HG03469 (cell line): Measurements from ENCODE around the gene MCAM.

ENCODE experiments used
- ATAC-seq: cut with Tn5 transposase; IDR thresholded peaks from one replicate; pipeline ENCODE4 v1.9.1; 2021; ENCODE audit warnings: mild to moderate bottlenecking, moderate library complexity, moderate number of reproducible peaks; ENCODE audit not compliant: unreplicated experiment

MCAM gene, protein sequence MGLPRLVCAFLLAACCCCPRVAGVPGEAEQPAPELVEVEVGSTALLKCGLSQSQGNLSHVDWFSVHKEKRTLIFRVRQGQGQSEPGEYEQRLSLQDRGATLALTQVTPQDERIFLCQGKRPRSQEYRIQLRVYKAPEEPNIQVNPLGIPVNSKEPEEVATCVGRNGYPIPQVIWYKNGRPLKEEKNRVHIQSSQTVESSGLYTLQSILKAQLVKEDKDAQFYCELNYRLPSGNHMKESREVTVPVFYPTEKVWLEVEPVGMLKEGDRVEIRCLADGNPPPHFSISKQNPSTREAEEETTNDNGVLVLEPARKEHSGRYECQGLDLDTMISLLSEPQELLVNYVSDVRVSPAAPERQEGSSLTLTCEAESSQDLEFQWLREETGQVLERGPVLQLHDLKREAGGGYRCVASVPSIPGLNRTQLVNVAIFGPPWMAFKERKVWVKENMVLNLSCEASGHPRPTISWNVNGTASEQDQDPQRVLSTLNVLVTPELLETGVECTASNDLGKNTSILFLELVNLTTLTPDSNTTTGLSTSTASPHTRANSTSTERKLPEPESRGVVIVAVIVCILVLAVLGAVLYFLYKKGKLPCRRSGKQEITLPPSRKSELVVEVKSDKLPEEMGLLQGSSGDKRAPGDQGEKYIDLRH

DNA sequence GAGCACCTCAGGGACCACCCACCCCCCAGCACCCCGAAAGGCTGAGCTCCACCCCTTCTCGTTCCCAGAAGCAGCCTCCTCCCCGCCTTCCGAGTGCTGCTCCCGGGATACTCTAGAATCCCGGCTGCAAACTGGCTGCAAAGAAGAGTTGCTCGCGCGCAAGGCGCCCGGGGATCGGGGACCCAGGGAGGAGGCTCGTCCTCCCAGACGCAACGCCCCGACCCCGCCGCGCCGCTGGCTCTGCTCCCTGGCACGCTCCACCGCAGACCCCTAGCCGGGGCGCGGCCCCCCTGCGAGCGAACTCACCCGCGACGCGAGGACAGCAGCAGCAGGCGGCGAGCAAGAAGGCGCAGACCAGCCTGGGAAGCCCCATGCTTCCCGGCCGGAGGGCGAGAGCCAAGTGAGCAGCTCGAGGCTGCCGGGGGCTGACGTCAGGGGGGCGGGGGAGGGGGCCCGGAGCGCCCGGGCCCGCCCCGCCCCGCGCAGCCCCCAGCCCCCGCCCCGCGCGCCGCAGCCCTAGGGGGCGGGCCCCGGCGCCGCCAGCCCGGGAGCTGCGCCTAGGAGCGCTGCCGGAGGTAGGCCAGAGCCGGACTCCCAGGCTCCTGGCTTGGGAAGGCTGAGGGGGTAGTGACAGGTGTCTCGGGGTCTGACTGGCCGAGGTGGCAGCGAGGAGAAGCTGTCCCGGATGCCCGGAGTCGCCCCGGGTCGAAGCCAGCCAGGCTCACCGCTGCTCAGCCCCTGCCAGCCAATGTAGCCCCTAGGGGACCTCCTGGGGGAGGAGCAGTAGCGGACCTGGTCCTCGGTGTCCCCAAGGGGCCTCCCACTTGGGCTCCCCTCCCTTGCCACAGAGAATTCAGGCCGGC, at the start of gene MCAM:
Gene MCAM, minus strand, starts transcription at position 402 of the 863 bp plus-strand sequence. Its CDS starts 29 bp downstream, at position 373.
- ATAC-seq = no peak

DNA sequence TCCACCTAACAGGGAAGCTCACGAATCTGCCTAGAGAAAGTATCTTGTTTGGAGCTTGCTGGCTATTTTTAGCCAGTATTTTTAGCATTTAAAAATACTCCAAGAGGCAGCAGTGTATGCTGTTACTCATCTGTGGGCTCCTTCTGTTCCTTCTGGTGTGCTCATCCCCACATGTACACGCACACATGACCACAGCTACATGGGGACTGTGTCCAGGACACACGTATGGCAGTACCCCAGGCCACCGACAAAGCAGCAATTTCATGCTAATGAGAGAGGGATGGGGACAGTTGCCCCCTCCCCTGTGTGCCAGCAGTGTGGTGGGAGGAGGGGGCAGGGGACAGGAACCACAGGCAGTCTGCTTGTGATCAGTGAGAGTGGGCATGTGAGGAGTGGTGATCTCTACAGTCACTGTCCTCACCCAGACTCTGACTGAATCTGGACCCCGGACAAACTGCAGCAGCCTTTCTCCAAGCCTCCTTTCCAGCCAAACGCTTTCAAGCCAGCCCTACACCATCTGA, 48.2 kb upstream of the MCAM start:
- ATAC-seq = no peak

DNA sequence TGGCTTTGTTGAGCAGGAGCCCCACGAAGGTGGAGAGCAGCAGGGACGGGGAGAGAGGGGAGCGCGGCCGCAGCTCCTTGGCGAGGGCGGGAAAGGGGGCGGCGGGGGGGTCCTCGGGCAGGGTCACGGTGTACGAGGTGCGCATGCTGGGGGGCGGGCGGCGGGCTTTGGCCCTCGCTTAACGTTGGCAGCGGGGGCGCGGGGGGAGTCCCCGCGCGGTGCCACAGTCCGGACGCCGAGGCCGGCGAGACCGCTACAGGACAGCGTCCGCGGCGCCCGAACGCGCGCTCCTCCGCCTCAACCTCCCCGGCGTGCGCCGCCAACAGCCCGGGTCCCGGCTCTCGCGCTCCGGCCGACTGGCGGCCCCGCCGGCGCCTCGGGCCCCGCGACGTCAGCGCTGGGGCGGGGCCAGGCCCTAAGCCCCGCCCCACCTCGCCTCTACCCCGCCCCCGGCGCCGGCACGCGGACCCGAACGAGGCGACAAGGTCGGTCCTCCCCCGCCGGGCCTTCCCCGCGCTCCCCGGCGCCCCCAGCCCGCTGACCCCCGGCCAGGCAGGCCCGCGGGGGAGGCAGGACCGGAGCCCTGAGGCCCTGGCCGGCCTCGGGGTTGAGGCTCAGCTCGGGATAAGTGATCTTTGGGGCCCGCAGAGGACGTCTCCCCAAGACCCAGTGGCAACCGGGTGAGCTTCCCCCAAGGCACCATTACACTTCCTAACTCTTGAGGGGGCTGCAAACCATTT, 47.1 kb upstream of the MCAM start:
- no peak for ATAC-seq

DNA sequence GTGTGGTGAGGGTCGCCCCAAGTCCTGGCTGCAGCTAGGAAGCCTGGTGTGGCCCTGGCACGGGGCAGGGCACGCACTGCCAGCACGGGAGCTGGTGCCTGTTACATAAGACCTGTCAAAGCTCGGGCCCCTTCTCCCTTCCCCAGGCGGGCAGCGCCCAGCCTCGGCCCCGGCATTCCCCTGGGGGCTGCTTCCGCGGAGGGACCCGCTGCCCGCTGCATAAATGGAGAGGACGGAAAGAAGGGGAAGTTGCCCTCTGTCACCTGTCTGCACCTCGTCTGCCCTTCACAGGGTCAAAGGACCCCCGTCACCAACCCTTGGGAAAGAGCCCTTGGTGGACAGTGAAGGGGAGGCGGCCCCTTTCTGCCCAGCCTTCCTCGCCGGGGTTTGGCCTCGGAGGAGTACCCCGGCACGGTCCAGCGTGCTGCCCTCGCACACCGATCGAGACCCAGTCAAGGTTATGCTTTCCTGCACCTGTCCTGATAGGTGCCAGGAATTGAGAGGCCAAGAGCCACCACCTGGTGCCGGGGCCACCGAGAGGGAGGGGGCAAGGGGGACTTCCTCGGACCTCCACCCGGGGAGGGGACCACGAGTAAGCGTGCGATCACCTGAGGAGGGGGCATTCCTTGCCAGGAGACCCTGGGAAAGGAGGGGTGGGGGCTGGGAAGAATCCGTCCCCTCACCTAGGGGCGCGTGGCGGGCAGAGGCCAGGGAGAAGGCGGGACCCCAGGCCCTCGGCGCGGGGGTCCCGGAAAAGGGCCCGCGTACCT, 46.3 kb upstream of the MCAM start:
- ATAC-seq = no peak

DNA sequence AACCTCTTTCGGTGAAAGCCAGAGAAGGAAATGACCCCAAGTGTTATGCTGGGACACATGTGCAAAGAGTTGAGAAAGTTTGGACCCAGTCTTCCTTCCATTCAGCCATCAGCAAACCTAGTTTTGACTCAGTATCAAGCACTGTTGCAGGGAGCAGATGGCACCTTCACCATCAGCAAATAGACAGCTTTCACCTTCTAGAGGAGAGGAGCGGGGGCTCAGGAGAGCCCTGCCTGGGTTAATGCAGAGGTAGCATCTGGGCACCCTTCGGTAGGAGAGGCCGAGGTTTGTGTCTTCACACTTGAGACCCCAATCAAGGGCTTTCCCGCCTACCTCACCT, 45.8 kb upstream of the MCAM start:
- no peak for ATAC-seq

DNA sequence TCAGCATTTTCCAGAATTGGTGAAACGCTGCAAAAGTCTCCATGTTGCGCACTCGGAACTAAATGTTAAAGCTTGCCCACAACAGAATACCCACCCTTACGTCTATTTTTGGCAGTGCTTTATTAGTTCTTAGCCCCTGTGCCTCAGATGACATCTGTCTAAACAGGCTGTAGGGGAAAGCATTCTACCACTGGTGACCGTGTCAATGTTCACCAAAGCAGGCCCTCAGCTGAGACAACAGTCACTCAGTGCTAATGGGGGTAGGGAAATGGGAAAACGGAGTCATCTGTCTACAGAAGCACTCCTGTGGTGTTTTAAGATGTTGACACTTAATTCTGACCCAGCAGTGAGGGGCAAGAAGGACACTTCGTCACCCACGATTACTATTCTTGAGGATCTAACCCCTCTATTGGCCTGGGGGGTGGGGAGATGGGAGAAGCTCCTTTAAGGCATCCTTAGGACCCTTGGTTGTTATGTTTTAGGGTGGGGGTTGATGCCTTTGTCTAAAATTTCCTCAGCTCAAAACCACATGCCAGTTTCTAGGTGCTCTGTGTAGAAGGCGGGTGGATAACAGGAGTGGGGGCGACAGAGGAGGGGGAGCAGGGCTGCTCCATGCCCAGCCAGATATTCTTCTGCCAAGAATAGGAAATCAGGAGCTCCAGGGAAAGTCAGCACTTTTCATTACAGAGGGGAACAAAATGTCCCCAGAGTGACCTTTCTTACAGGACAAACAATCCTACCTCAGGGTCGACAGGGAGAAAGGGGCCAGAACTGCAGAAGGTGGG, 45.2 kb upstream of the MCAM start:
- no peak for ATAC-seq

DNA sequence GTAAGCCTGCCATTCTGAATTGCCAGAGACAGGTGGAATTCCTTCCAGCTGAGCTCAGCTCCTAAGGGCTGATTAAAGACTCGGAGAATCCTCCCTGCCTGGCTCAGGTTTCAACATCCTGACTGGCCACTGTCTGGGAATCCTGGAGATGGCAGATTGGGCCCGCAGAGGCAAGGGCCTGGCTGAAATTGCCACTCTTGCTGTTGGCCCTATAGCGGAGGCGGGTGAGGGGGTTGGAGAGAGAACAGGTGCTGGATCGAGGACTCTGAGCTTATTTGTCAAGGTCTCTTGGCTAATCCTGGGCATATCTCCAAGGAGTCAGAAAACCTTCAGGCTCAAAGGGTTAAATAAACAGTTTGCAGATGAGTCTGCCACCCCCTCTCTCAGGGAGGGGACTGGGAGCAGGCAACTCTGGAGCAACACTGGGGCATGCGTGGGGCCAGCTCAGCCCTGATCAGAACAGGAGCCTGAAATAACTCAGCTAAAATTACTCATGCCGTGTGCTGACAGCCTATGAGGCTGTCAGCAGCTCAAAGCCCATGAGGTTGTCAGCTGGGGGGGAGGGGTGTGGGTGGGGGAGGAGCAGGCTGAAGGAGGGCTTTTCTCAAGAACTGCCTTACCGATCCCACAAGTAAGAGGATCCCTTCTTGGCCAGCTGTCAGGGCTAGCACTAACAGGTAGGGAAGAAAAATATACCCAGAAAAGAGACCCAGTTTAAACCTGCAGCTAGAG, 44.3 kb upstream of the MCAM start:
- ATAC-seq = no peak

DNA sequence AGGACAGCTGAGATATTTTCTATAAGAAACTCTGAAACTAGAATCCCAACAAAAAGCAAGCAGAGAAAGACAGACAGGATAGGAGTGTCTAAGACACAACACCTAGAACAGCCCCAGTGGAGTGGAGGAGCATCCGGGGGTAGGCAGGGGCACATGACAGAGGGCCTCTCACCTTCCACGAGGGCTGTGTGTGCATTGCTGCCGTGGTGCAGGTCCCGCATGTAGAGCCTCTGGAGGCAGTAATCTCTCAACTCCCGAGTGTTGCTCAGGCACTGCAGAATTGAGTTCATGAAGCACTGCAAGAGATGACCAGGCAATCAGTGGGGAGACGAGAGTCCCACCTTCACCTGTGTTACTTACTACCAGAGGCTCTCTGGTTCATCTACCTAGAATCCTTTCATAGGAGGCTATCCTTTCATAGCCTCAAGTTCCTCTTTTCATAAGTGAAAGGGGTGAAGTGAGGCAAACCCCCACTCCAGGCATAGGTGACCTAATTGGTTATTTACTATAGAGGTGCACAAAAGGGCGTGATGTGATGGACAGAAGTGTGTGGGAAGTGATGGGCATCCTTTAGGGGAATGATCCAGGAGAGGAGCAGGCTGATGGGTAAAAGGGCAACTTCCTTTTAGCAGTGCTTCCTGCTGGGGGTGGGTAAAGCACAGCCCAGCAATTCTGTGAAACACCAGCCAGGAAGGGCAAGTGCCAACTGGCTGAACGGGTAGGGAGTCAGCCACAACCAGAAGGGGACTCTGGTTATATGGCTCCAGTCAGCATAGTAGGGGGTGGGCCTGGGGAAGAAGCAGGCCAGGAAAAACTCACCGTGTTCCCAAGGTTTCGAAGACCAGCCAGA, 42.7 kb upstream of the MCAM start:
- no peak for ATAC-seq

DNA sequence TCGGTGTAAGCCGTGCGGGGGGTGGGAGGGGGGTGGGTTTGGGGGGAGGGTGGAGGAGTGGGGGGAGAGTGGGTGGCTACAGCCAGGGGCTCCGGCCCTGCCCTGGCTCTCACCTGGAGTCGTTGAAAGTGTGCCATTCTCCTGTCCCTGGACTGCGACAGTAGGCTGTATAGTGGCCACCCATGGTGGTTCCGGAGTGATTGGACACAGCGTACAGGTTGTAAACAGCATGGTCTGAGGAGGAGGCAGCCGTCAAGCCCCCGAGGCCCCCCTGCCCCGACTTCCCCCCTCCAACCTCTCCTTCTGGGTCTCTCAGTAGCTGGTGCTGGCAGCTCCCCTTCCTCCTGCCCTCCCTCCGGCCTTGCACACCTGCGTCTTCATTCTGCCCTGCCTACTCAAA, 40.1 kb upstream of the MCAM start:
- no peak for ATAC-seq

DNA sequence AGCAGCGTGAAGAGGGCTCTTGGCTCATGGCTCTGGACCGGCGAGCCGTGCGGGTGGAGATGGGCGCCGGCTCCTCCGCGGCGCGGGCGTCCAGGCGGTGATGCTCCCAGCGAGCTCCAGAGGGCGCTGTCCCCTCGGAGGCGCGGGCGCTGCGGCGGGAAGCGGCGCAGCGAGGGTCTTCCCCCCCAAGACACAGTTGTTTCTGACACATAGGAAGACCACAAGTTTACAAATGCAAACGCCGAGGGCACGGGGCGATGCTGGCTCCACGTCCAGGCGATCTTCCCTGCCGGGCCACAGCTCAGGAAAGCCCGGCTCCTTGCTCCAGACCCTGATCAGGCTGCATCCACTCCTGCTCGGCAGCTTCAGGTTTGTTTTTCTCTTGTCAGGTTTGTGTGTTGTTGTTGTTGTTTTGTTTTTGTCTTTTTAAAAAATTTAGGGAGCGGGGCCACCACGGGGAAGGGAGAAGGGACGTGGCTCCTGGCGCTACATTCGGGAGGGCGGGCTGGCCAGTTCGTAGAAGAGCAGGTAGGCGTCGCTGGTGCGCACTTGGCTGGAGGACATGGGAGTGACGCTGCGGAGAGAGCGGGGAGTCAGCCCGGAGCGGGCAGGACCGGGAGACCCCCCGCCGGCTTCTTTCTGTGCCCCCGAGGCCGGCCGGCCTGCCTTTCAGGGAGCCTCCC, 39.6 kb upstream of the MCAM start:
- ATAC-seq = no peak

DNA sequence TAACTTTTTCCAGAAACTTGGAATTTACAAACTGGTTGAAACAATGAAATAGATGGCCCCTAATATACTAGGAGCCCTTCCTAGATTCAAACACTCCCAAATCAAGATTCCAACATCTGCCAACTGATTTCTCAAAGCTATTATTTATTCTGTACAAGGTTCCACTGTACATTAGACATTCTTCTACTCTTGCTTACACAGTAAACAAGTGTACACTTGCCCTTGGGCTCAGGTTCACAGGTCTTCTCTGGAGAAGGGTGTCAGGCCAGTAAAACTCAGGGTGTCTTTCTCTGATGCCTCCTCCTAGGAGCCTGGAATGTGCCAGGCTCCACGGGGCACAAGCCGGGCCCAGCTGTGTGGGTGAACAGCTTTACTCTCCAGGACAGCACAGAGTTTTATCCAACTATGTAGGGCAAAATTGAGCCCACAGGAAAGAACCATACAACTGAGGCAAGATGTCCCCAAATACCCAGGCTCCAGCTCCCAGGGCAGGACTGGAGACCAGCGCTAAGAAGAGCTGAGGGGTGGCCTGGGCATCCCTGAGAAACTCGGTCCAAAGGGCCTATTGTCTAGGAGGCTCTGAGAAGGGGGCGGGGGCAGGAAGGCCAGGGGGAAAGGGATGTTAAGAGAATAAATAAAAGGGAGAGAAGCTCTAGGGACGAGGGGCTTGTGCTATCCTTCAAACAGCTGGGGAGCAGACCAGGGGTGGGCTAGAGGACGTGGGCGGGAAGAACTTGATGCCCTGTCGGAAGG, 38.3 kb upstream of the MCAM start:
- no peak for ATAC-seq

DNA sequence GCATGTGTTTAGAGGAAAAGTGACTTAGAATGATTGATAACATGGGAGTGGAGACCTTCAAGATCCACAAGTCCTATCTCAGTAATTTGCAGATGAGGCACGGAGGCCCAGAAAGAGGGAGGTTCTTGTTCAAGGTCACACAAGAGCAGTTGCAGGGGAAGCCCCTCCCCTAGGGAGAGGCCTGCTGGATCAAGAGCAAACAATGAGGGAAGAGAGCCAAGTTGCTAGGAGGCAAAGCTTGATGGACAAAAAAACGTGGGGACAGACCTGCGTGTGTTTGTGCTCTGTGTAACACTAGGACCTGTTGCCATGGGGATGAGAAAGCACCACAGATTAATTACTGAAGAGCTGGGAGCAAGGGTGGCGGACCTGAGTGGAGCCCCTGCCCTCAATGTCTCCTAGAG, 35.9 kb upstream of the MCAM start:
- no peak for ATAC-seq

DNA sequence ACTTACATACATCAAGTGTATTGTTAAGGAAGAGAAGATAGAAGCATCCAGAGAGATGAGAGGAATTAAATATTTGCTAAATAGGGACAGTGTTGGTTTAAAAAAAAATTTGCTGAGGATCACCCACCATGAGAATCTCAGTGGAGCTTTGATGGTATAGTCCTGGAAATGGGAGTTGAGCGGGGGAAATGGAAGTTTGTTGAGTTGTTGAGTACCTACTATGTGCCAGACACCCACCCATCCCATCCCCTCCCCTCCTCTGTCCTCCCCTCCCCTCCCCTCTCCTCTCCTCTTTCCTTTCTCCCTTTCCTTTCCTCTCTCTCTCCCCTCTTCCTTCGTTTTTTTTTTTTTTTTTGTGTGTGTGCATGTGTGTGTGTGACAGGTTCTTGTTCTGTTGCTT, 34.3 kb upstream of the MCAM start:
- ATAC-seq = no peak

DNA sequence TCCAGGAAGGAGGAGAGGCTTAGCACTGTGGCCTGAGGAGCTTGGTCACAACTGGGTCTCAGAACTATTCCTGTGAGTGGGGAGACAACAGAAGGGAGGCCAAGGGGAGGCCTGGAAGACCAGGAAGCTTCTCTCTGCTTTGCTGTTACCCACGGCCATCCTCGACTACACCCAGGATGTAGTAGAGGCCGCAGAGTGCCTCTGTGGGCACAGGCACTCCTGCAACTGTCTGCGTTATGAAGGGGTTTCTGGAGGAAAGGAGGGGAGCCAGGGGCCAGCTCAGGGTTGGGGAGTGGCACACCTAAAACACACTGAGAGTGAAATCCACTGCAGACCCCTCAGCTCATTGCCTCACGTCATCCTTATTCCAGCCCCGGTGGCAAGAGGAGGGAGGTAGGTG, 33.4 kb upstream of the MCAM start:
- no peak for ATAC-seq

DNA sequence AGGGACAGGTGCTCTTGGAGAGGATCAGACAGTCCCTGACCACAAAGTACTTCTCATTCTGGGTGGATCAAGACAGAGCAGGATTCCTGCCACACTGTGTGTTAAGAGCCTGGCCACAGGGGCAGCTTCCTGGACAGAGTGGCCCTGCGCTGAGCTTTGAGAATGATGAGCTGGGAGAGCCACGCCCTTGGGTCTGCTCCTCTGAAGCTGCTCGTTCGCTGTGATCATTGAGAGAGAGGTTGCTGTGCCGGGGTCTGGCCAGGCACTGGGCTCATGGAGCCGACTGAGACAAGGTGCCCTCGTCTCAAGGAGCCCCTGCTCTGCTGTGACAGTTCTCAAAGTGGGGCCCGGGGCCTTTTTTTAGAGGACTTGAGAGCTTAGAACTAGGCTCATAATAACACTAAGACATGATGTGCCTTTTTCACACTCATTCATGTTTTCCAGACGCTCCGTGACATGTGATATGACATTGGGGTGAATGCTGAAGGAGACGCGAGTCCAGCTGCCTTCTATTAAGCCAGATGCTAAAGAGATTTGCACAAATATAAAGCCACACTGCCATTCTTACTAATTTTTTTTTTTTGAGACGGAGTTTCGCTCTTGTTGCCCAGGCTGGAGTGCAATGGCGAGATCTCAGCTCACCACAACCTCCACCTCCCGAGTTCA, 31.1 kb upstream of the MCAM start:
- no peak for ATAC-seq

DNA sequence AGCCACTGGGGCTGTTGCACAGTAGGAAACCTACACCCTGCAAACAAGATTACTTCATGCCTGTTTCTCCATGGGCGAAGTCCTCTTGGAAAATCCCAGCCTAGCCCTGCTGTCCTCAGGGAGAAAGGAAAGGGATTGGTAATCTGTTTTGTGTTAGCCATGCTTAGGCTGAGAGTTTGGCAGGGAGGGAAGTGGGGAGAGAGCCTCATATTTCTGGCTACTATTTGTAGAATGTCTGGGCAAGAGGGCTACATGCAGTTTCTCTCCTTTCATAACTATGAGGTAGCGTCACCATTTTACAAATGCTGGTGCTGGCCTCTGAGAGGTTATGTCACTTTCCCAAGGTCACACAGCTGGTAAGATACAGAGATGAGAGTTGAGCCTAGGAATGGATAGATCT, 30.3 kb upstream of the MCAM start:
- ATAC-seq = no peak
